ENCODE data around the gene TLL2.

Gene TLL2

DNA sequence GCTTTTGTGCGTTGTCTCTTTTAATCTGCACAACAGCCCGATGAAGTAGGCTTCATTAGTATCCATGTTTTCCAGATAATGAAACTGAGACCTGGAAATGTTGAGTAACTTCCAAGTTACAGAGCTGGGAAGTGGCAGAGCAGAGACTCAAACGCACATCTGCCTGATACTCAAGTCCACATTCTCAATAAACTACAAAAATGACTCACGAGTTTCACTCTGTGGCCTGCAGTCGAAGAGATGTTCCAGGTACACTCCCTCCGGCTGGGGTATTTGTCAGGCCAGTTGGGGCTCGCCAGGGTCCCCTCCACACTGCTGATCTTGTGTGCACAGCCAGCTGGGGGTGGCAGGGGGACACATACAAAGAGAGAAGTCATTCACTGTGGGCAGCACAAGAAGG is 137.2 kb downstream of the TLL2 start:
- DNase-seq: no peak
- Histone ChIP-seq H3K27me3 (replicated peaks; ENCODE audit: insufficient read depth, low read length) (peaks cover 22% of the 10 kb centered on the region; the same call in 1 of the 2 replicates), H3K4me1 (ENCODE audit: low read length) (0 out of 2 replicates have a peak, but pooled peaks cover 5% of the 10 kb centered on the region), H3K9ac (ENCODE audit: low read length) (no peak overlapping the region), H3K9me2 (replicated peaks; ENCODE audit: insufficient read depth, low read length) (no peaks in the 10 kb centered on the region), H3K4me2 (ENCODE audit: low read depth, low read length) (no peak overlapping the region), H3K79me2 (ENCODE audit: low read length) (no peaks in the 10 kb centered on the region), H3K27ac (ENCODE audit: low read length) (no peak overlapping the region), H4K20me1 (ENCODE audit: insufficient read depth, low read length) (no peaks in the 10 kb centered on the region), H2AFZ (ENCODE audit: low read length) (no peak overlapping the region), H3K9me3 (replicated peaks; ENCODE audit: insufficient read depth, low read length) (no peaks in the 10 kb centered on the region), H3F3A (ENCODE audit: insufficient read depth, low read length) (no peaks in the 10 kb centered on the region), H3K36me3 (replicated peaks; ENCODE audit: insufficient read depth, low read length) (no peaks in the 10 kb centered on the region), H3K4me3 (ENCODE audit: low read length) (no peak overlapping the region)
- TF ChIP-seq EZH2phosphoT487 (IDR thresholded peaks at IDR 0.05; ENCODE audit: low read length): no peak
- no peak for TF ChIP-seq EZH2 (optimal IDR thresholded peaks at IDR 0.05; ENCODE audit: low read depth, low read length)
- TF ChIP-seq, protein P1, sequence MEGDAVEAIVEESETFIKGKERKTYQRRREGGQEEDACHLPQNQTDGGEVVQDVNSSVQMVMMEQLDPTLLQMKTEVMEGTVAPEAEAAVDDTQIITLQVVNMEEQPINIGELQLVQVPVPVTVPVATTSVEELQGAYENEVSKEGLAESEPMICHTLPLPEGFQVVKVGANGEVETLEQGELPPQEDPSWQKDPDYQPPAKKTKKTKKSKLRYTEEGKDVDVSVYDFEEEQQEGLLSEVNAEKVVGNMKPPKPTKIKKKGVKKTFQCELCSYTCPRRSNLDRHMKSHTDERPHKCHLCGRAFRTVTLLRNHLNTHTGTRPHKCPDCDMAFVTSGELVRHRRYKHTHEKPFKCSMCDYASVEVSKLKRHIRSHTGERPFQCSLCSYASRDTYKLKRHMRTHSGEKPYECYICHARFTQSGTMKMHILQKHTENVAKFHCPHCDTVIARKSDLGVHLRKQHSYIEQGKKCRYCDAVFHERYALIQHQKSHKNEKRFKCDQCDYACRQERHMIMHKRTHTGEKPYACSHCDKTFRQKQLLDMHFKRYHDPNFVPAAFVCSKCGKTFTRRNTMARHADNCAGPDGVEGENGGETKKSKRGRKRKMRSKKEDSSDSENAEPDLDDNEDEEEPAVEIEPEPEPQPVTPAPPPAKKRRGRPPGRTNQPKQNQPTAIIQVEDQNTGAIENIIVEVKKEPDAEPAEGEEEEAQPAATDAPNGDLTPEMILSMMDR (IDR thresholded peaks at IDR 0.05; ENCODE audit: low read length): no peak

DNA sequence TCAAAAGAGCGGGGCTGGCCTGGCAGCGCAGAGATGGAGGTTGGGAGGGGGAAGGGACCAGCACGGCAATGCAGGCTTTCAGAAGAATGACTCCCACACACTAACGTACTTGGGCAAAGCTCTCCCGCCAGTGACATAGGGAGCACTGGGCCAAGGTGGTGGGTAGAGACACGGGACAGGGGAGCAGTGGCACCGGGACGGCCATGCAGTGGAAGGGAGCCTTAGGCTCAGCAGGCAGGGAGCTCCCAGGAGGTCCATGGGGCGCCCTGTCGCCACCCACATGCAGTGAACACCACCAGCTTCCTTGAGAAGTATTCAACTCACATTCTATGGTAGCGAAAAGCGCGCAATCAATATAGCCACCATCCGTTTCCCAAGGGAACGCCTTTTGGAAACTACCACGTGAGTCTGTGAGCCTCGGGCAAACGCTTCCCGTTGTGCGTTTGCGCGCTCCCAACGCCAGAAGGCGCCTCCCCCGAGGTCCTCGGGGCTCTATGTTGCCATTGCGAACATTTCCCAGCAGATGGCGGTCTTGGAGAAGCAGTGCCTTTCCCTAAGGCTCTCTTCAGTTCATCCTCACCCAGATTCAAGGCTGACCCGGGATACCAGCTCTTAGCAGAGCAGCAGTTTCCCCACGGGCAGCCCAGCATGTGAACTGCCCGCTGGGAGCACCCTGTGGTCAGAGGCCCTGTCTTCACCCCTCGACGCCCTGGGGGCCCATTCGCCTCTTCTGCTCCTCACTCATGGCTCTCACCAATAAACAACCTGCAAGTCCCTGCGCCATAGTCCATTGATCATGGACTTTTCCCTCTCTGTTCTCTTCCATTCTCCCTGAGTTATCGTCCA is 138.5 kb downstream of the TLL2 start:
- H3K9me3 ChIP-seq (replicated peaks; ENCODE audit: insufficient read depth, low read length): no peaks in the 10 kb centered on the region
- no peaks in the 10 kb centered on the region for H3K9me2 ChIP-seq (replicated peaks; ENCODE audit: insufficient read depth, low read length)
- DNase-seq: peak; percentile 84
- 0 out of 2 replicates have a peak, but pooled peaks cover 5% of the 10 kb centered on the region for H3K4me1 ChIP-seq (ENCODE audit: low read length)
- H3K27me3 ChIP-seq (replicated peaks; ENCODE audit: insufficient read depth, low read length): peaks cover 22% of the 10 kb centered on the region; the same call in 1 of the 2 replicates
- peak overlapping the region; percentile 86 for H2AFZ ChIP-seq (ENCODE audit: low read length)
- no peaks in the 10 kb centered on the region for H3K79me2 ChIP-seq (ENCODE audit: low read length)
- TF ChIP-seq, protein P1 (IDR thresholded peaks at IDR 0.05; ENCODE audit: low read length): peak; percentile 97
- no peak for TF ChIP-seq EZH2phosphoT487 (IDR thresholded peaks at IDR 0.05; ENCODE audit: low read length)
- no peak for TF ChIP-seq EZH2 (optimal IDR thresholded peaks at IDR 0.05; ENCODE audit: low read depth, low read length)
- peak overlapping the region; percentile 18; the same call in 1 of the 2 replicates for H3K9ac ChIP-seq (ENCODE audit: low read length)
- no peak overlapping the region for H3K27ac ChIP-seq (ENCODE audit: low read length)
- no peaks in the 10 kb centered on the region for H3K36me3 ChIP-seq (replicated peaks; ENCODE audit: insufficient read depth, low read length)
- H3K4me2 ChIP-seq (ENCODE audit: low read depth, low read length): peak overlapping the region; percentile 100
- peak overlapping the region; percentile 73 for H3K4me3 ChIP-seq (ENCODE audit: low read length)
- no peaks in the 10 kb centered on the region for H3F3A ChIP-seq (ENCODE audit: insufficient read depth, low read length)
- H4K20me1 ChIP-seq (ENCODE audit: insufficient read depth, low read length): no peaks in the 10 kb centered on the region

DNA sequence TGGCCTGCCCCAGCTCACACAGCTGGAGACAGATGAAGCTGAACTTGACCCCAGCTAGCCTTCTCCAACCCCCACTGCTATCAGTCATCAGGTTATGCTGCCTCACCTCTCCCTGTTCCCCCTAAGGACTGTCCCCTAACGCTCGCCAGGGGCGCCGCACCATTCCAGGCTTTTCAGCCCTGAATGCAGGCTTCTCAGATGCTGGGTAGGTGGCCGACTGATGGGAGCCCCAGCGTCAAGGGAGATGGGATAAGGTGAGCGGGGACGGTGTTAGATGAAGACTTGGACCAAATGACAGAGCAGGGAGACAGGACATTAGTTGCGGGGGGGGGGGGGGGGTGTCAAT is 139.1 kb downstream of the TLL2 start:
- no peaks in the 10 kb centered on the region for H3K36me3 ChIP-seq (replicated peaks; ENCODE audit: insufficient read depth, low read length)
- no peaks in the 10 kb centered on the region for H3F3A ChIP-seq (ENCODE audit: insufficient read depth, low read length)
- no peaks in the 10 kb centered on the region for H3K9me2 ChIP-seq (replicated peaks; ENCODE audit: insufficient read depth, low read length)
- H3K9me3 ChIP-seq (replicated peaks; ENCODE audit: insufficient read depth, low read length): no peaks in the 10 kb centered on the region
- no peaks in the 10 kb centered on the region for H4K20me1 ChIP-seq (ENCODE audit: insufficient read depth, low read length)
- H3K4me2 ChIP-seq (ENCODE audit: low read depth, low read length): peak overlapping the region; percentile 100
- peak overlapping the region; percentile 73 for H3K4me3 ChIP-seq (ENCODE audit: low read length)
- H3K4me1 ChIP-seq (ENCODE audit: low read length): 0 out of 2 replicates have a peak, but pooled peaks cover 5% of the 10 kb centered on the region
- peaks cover 22% of the 10 kb centered on the region; the same call in 1 of the 2 replicates for H3K27me3 ChIP-seq (replicated peaks; ENCODE audit: insufficient read depth, low read length)
- DNase-seq: no peak
- H2AFZ ChIP-seq (ENCODE audit: low read length): peak overlapping the region; percentile 86
- H3K27ac ChIP-seq (ENCODE audit: low read length): no peak overlapping the region
- no peak overlapping the region for H3K9ac ChIP-seq (ENCODE audit: low read length)
- TF ChIP-seq EZH2phosphoT487 (IDR thresholded peaks at IDR 0.05; ENCODE audit: low read length): no peak
- TF ChIP-seq, protein P1 (IDR thresholded peaks at IDR 0.05; ENCODE audit: low read length): no peak
- TF ChIP-seq EZH2 (optimal IDR thresholded peaks at IDR 0.05; ENCODE audit: low read depth, low read length): no peak
- no peaks in the 10 kb centered on the region for H3K79me2 ChIP-seq (ENCODE audit: low read length)
